ENCODE data around the gene YPEL3.

DNA sequence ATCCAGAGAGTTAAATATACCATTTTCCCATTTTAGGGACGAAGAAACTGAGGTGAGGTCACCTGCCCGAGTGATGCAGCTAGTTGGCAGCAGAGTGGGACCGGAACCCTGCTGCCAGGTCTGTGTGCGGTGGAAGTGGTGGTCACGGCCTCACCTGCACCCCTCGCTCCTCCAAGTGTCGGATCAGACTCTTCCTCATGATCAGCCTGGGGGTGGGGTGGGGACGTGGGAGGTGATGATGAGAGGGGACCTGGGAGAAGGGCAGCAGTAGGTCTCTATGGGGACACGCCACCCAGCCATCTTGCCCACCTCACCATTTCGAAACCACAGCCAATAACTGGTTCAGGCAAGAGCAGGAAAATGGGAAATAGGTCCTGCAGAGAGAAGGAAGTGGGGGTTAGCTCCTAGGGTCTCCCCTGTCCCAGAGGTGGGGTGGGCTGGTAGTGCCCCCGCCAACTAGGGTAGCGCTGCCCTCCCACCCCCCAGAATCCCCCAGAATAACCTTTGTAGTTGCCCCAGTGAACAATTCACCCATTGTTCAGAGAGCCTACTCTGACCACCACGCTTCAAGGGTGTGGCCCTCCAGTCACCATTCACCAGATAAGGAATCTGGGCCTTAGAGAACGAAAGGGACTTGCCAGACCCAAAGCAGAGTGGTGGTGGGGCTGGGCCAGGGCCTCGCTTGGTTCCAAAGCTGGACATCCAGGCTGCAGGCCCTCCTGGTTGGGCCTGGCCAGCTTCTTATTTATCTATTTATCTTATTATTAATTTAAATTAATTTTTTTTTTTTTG, 12.2 kb upstream of the YPEL3 start:
- TF ChIP-seq, protein P1, sequence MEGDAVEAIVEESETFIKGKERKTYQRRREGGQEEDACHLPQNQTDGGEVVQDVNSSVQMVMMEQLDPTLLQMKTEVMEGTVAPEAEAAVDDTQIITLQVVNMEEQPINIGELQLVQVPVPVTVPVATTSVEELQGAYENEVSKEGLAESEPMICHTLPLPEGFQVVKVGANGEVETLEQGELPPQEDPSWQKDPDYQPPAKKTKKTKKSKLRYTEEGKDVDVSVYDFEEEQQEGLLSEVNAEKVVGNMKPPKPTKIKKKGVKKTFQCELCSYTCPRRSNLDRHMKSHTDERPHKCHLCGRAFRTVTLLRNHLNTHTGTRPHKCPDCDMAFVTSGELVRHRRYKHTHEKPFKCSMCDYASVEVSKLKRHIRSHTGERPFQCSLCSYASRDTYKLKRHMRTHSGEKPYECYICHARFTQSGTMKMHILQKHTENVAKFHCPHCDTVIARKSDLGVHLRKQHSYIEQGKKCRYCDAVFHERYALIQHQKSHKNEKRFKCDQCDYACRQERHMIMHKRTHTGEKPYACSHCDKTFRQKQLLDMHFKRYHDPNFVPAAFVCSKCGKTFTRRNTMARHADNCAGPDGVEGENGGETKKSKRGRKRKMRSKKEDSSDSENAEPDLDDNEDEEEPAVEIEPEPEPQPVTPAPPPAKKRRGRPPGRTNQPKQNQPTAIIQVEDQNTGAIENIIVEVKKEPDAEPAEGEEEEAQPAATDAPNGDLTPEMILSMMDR (IDR thresholded peaks at IDR 0.05; ENCODE audit: poor library complexity) = no peak
- TF ChIP-seq EZH2 (IDR thresholded peaks at IDR 0.05; ENCODE audit: borderline replicate concordance) = no peak

Data from hepatocyte (in vitro differentiated cells).